HG02973 (cell line): ENCODE measurements around the gene C5orf46.

ENCODE experiments used
- ATAC-seq: cut with Tn5 transposase; IDR thresholded peaks from one replicate; pipeline ENCODE4 v1.9.1; 2021; ENCODE audit warnings: moderate library complexity; ENCODE audit not compliant: unreplicated experiment

Gene C5orf46

GRCh38 chr5:147859962-147860640, 46.2 kb downstream of the C5orf46 start:
- ATAC-seq = no peak

- no peak for ATAC-seq
These were observed 47.8 kb downstream of the C5orf46 start for GRCh38 chr5:147858565-147858964.

GRCh38 chr5:147857302-147858129, 48.8 kb downstream of the C5orf46 start:
- ATAC-seq = peak; percentile 94

GRCh38 chr5:147856801-147857200, 49.5 kb downstream of the C5orf46 start:
- ATAC-seq = no peak

GRCh38 chr5:147855774-147856069, 50.6 kb downstream of the C5orf46 start:
- ATAC-seq = no peak

- ATAC-seq = no peak
These were observed 51.2 kb downstream of the C5orf46 start for GRCh38 chr5:147854894-147855773.

- no peak for ATAC-seq
These were observed 52.0 kb downstream of the C5orf46 start for GRCh38 chr5:147854331-147854730.

- no peak for ATAC-seq
These were observed 52.9 kb downstream of the C5orf46 start for GRCh38 chr5:147853372-147853987.

- ATAC-seq = no peak
These were observed 54.0 kb downstream of the C5orf46 start for GRCh38 chr5:147852365-147852764.

GRCh38 chr5:147851578-147851977, 54.8 kb downstream of the C5orf46 start:
- no peak for ATAC-seq

GRCh38 chr5:147849226-147849625, 57.1 kb downstream of the C5orf46 start:
- ATAC-seq = no peak

GRCh38 chr5:147845618-147846017, 60.7 kb downstream of the C5orf46 start:
- ATAC-seq = no peak

- ATAC-seq = no peak
These were observed 61.5 kb downstream of the C5orf46 start for GRCh38 chr5:147844846-147845245.

GRCh38 chr5:147842869-147843268, 63.5 kb downstream of the C5orf46 start:
- ATAC-seq = no peak
